Esophagus muscularis mucosa (tissue), 4 donors: Measurements from ENCODE around the gene DPP9.

Source experiments
- EP300 ChIP-seq: sonication (generic); formaldehyde crosslinking; IDR thresholded peaks from one replicate; pipeline ENCODE4 v1.6.1; 2017; ENCODE audit warnings: antibody characterized with exemption
- POLR2A ChIP-seq: fragments of 450-650 bp; IDR thresholded peaks from one replicate; pipeline ENCODE4 v1.6.1; 2017; ENCODE audit warnings: antibody characterized with exemption, moderate library complexity, mild to moderate bottlenecking, low read depth
- TF ChIP-seq, protein P1 (sequence below), 3 experiments: fragments of 200-600 bp in 2 of 3; fragments of 450-650 bp in 1 of 3; sonication (generic) in 2 of 3; IDR thresholded peaks; one replicate each; pipeline ENCODE4 v1.5.1; 2017 to 2019; ENCODE audit warnings: antibody characterized with exemption in 3 of 3, mild to moderate bottlenecking in 2 of 3, moderate library complexity in 1 of 3

DNA sequence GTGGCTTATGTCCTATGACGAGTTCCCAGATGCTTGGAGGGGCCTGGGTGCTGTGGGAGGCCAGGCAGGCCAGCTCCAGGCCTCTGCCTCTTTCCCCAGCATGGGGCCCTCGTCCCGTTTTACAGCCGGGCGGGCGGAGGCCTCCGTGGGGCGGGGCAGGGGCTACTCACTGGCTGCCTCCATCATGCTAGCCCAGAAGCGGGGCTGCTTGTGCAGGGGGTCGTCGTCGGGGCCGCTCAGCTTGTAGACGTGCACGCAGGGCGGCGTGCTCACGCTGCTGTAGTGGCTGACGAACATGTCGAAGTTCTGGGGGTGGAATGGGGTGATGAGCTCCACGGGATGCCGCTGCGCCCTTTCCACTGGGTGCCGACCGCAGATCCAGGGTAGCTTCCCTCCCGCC lies 35.1 kb downstream of the DPP9 start:
- TF ChIP-seq, protein P1, sequence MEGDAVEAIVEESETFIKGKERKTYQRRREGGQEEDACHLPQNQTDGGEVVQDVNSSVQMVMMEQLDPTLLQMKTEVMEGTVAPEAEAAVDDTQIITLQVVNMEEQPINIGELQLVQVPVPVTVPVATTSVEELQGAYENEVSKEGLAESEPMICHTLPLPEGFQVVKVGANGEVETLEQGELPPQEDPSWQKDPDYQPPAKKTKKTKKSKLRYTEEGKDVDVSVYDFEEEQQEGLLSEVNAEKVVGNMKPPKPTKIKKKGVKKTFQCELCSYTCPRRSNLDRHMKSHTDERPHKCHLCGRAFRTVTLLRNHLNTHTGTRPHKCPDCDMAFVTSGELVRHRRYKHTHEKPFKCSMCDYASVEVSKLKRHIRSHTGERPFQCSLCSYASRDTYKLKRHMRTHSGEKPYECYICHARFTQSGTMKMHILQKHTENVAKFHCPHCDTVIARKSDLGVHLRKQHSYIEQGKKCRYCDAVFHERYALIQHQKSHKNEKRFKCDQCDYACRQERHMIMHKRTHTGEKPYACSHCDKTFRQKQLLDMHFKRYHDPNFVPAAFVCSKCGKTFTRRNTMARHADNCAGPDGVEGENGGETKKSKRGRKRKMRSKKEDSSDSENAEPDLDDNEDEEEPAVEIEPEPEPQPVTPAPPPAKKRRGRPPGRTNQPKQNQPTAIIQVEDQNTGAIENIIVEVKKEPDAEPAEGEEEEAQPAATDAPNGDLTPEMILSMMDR (IDR thresholded peaks at IDR 0.05): no peak
- no peak for TF ChIP-seq POLR2A
- TF ChIP-seq EP300: no peak
